Adrenal gland (tissue), 12 donors: Measurements from ENCODE around the gene RPL11. TPM values are rescaled to one million over a fixed set of nuclear protein-coding genes. Genes with fewer than 3 reads are reported as not detected.

Experiments used
- DNase-seq, 7 donors: peaks; one replicate each; pipeline ENCODE4 v3.0.0-alpha.2; 2019 to 2020
- H3K27ac ChIP-seq, 5 donors: fragments of 200-600 bp; sonication (generic) in 4 of 5; 1 replicate in 3 of 5; 2 replicates in 2 of 5; pipeline versions ENCODE4 v1.5.1 to v1.8.0; 2016 to 2020; ENCODE audit warnings: mild to moderate bottlenecking in 1 of 5
- H3K27me3 ChIP-seq: fragments of 200-600 bp; 2 replicates; pipeline ENCODE4 v1.8.0; 2021
- H3K36me3 ChIP-seq, 2 donors: fragments of 200-600 bp; replicated peaks in 1 of 2; 1 replicate in 1 of 2; 2 replicates in 1 of 2; pipeline versions ENCODE4 v1.5.1 to v1.8.0; 2018 to 2022
- H3K4me1 ChIP-seq, 2 donors: fragments of 200-600 bp; replicated peaks in 1 of 2; 1 replicate in 1 of 2; 2 replicates in 1 of 2; pipeline versions ENCODE4 v1.5.1 to v1.8.0; 2018 to 2021
- H3K4me3 ChIP-seq, 4 donors: fragments of 200-600 bp; sonication (generic) in 3 of 4; one replicate each; pipeline ENCODE4 v1.5.1; 2016 to 2018
- H3K9me3 ChIP-seq, 3 donors: fragments of 200-600 bp; sonication (generic) in 1 of 3; replicated peaks in 1 of 3; 1 replicate in 2 of 3; 2 replicates in 1 of 3; pipeline versions ENCODE4 v1.5.1 to v1.8.0; 2016 to 2021
- CTCF ChIP-seq, 6 experiments: fragments of 450-650 bp in 4 of 6; fragments of 200-600 bp in 2 of 6; sonication (generic) in 1 of 6; IDR thresholded peaks; 1 replicate in 5 of 6; 2 replicates in 1 of 6; pipeline versions ENCODE4 v1.5.1 to v1.8.0; 2016 to 2021; ENCODE audit warnings: antibody characterized with exemption in 6 of 6, mild to moderate bottlenecking in 2 of 6, moderate library complexity in 1 of 6
- POLR2A ChIP-seq, 2 donors: fragments of 450-650 bp; IDR thresholded peaks; one replicate each; pipeline ENCODE4 v1.6.1; 2017; ENCODE audit warnings: antibody characterized with exemption in 2 of 2, mild to moderate bottlenecking in 2 of 2, moderate library complexity in 1 of 2
- WGBS, 4 donors: extraction: QIAGEN DNeasy Blood & Tissue Kit in 2 of 4; methylation state at CpG; one replicate each; pipeline versions ENCODE4 v1.1.5 to v1.1.7; 2013 to 2017; 5-methylcytosine and 5-hydroxymethylcytosine counted together
- intact Hi-C, 2 donors: fragments of 100-400 bp; cut with DNase I; formaldehyde crosslinking; loops; one replicate each; pipeline versions ENCODE4 v1.14.1 to v1.15.0; 2022 to 2023
- polyA plus RNA-seq, 3 donors: library from polyadenylated mRNA; stranded (reverse); fragments of 200-250 nt in 2 of 3; fragments of 350-450 nt in 1 of 3; fragmentation: Illumina TruSeq in 1 of 3; extraction: RNeasy Lipid Tissue Mini Kit (QIAGEN cat#74804) in 1 of 3; gene quantifications; one replicate each; pipeline ENCODE4 v1.2.3, GENCODE V29; 2013 to 2014
- total RNA-seq, 9 donors: library from RNA; depleted of rRNA in 4 of 9; stranded (reverse); fragments of >200 nt in 4 of 9; fragments of 120-200 nt in 1 of 9; fragmentation: NEBNext Ultra II Directional in 1 of 9; extraction: Animal tissue kit (Norgen Biotek cat#: 25700) in 1 of 9; gene quantifications; one replicate each; pipeline versions ENCODE4 v1.1.0 to v1.2.4, GENCODE V29; 2013 to 2023
- donor health status: healthy with polysubstance abuse.
- donor health status: Bipolar disorder and iron deficiency.
- donor health status: DM: yes; HTN: yes; CAD: no.
- donor health status: DM: no; HTN: no; CAD: no.
- donor health status: DM: no; HTN: no; CAD: no.
- donor health status: DM: yes; HTN: yes; CAD: no.

Gene RPL11
- total and polyA plus RNA-seq, 12 donors: 685 to 2,028 (median 921) TPM

GRCh38 chr1:23657659-23658275, 33.8 kb upstream of the RPL11 start:
- WGBS, 4 donors: 43 to 53% (median 48%) methylated on average over 7 of the region's 7 CpGs
- intact Hi-C loops: no loop called here
- H3K36me3 ChIP-seq: no peaks in the 10 kb centered on the region
- H3K27me3 ChIP-seq: no peaks in the 10 kb centered on the region
- H3K9me3 ChIP-seq: no peaks in the 10 kb centered on the region
- TF ChIP-seq POLR2A (IDR thresholded peaks at IDR 0.05) (no peak), CTCF (IDR thresholded peaks at IDR 0.05) (peak; percentile 43 to 71 (median 62))
- peak in 6 of 7 donors; percentile 47 to 71 (median 58) for DNase-seq
- no peaks in the 10 kb centered on the region for H3K4me1 ChIP-seq
- no peak overlapping the region for H3K27ac ChIP-seq
- H3K4me3 ChIP-seq: no peak overlapping the region

- Histone ChIP-seq H3K9me3 (no peaks in the 10 kb centered on the region), H3K36me3 (no peaks in the 10 kb centered on the region), H3K27me3 (no peaks in the 10 kb centered on the region), H3K4me1 (no peaks in the 10 kb centered on the region), H3K4me3 (no peak overlapping the region), H3K27ac (no peak overlapping the region)
- intact Hi-C loops: no loop called here
- WGBS, 4 donors: 76 to 85% (median 83%) methylated on average over 9 of the region's 9 CpGs
- TF ChIP-seq POLR2A (IDR thresholded peaks at IDR 0.05) (no peak), CTCF (IDR thresholded peaks at IDR 0.05) (no peak)
- no peak for DNase-seq
These were observed 30.9 kb upstream of the RPL11 start for GRCh38 chr1:23660671-23661070.

GRCh38 chr1:23661887-23662286, 29.7 kb upstream of the RPL11 start:
- TF ChIP-seq CTCF (IDR thresholded peaks at IDR 0.05) (no peak), POLR2A (IDR thresholded peaks at IDR 0.05) (no peak)
- Histone ChIP-seq H3K4me3 (no peak overlapping the region), H3K27ac (no peak overlapping the region), H3K4me1 (no peaks in the 10 kb centered on the region), H3K36me3 (no peaks in the 10 kb centered on the region), H3K27me3 (no peaks in the 10 kb centered on the region), H3K9me3 (no peaks in the 10 kb centered on the region)
- intact Hi-C loops: no loop called here
- no peak for DNase-seq
- WGBS, 4 donors: 57 to 89% (median 83%) methylated on average over 4 of the region's 4 CpGs

- WGBS, 4 donors: 64 to 69% (median 67%) methylated on average over 11 of the region's 11 CpGs
- intact Hi-C loops: no loop called here
- DNase-seq: peak in 6 of 7 donors; percentile 37 to 63 (median 46)
- Histone ChIP-seq H3K9me3 (no peaks in the 10 kb centered on the region), H3K36me3 (no peaks in the 10 kb centered on the region), H3K4me1 (no peaks in the 10 kb centered on the region), H3K27ac (no peak overlapping the region), H3K4me3 (no peak overlapping the region), H3K27me3 (no peaks in the 10 kb centered on the region)
- TF ChIP-seq POLR2A (IDR thresholded peaks at IDR 0.05): no peak
- peak; percentile 21 to 72 (median 44) for TF ChIP-seq CTCF (IDR thresholded peaks at IDR 0.05)
These were observed 26.5 kb upstream of the RPL11 start for GRCh38 chr1:23664837-23665795.
